HG03064 (cell line): Measurements from ENCODE around the gene PECR.
A peak's percentile ranks its signal among the peaks of the same experiment; 100 is the strongest.
"Not testable (repeated sequence)": the region's sequence is repeated elsewhere in the genome, so short reads cannot be mapped to it uniquely, and the experiment has no call there.

Experiments used
- ATAC-seq: cut with Tn5 transposase; IDR thresholded peaks from one replicate; pipeline ENCODE4 v1.9.1; 2021; ENCODE audit warnings: low read depth; ENCODE audit not compliant: unreplicated experiment

The PECR gene

GRCh38 chr2:216107320-216107719, 25.7 kb upstream of the PECR start:
- ATAC-seq: no peak

- ATAC-seq: no peak
Observed at GRCh38 chr2:216104691-216105090, 23.1 kb upstream of the PECR start.

- no peak for ATAC-seq
Observed at GRCh38 chr2:216103213-216103612, 21.6 kb upstream of the PECR start.

GRCh38 chr2:216101109-216101508, 19.5 kb upstream of the PECR start:
- no peak for ATAC-seq

DNA sequence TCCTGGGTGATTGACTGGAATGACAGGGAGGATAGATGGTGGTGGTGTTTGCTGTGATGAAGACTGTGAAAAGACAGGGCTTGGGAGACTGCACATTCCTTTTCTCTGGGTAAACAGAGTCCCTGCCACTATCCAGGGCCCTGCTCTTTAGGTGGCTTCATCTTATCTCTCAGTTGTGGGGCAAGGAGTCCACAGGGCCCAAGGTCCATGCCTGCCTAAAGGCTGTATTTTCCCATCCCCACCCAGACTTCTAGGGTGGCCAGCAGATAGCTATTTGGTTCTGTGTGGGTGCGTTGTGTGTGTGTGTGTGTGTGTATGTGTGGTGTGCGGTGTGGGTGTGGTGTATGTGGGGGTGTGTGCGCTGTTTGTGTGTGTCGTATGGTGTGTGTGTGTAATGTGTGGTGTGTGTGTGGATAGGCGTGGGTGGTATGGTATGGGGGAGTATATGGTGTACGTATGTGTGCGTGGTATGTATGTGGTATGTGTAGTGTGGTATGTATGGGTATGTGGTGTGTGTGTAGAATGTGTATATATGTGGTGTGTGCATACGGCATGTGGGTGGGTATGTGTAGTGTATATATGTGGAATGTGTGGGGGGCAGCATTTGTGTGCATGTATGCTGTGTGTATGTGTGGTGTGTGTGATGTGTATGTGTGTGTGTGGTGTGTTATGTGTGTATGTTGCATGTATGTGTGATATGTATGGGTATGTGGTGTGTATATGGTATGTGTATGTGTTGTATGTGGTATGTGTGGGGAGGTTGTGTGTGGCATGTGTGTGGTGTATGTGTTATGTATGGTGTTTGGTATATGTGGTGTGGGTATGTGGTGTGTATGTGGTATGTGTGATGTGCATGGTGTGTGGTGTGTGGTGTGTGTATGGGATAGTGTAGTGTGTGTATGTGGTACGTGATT, 17.1 kb upstream of the PECR start:
- no peak for ATAC-seq

GRCh38 chr2:216094701-216095100, 13.1 kb upstream of the PECR start:
- ATAC-seq: no peak

- ATAC-seq: no peak
Observed at GRCh38 chr2:216092646-216093045, 11.0 kb upstream of the PECR start.

- peak; percentile 77 for ATAC-seq
Observed at GRCh38 chr2:216090369-216090786, 8.8 kb upstream of the PECR start.

GRCh38 chr2:216086207-216086893, 4.7 kb upstream of the PECR start:
- ATAC-seq: no peak

DNA sequence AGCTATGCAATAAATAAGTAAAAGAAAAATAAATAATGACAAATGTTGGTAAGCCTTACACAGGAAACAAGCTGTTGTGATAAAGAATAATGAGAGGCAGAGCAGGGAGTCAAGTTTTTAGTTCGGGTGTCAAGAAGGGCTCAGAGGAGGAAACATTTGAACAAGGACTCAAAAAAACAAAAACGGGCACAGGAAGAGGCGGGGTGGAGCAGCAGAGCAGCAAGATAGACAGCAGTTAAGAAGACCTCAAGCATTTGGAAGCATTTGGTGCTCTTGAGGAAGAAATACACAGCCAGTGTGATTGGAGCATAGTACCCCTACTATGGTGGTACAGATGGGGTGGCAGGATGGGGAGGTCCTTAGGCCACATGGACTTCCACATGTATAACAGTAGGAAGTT, 2.9 kb upstream of the PECR start:
- no peak for ATAC-seq

DNA sequence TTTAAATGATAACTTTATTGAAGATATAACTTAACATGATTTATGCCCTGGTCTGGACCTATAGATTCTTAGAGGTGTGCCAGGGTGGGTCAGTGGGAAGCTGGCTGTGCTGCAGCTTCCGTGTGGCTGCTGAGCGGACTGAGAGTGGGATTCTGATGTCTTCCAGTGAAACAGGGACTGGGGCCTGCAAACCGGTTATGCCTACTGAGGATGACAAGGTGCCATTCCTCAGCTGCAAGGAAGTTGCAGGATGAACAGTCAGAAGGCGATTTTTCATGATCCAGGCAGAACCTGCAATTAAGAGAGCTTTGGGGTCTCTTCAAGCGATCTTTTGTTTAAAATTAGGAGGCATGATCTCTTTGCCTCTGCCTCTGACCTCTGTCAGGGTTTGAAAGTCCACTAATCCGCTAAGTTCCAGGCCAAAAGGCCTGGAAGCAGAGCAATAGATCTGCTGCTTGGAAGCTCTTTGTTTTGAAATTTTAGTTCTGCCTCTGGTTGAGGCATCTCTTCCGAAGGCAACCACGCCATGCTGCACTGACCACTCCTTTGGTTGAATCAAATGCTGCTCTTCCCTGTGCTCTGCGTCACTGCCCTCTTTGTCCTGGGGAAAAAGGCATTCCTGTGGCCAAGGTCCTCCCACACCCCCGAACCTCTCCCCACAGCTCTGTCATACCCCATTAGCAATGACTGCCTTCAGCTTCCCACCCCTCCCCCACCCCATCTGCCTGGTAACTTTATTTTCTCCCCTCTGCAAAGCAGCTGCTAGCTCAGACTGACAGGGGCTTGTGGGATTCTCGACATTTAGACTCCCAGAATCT, 2.1 kb upstream of the PECR start:
- no peak for ATAC-seq

- no peak for ATAC-seq
Observed at GRCh38 chr2:216082805-216083204, 1.2 kb upstream of the PECR start.

- ATAC-seq: peak; percentile 17
Observed at GRCh38 chr2:216082117-216082711, 605 bp upstream of the PECR start.

GRCh38 chr2:216081012-216081411, 597 bp downstream of the PECR start:
- ATAC-seq: no peak

DNA sequence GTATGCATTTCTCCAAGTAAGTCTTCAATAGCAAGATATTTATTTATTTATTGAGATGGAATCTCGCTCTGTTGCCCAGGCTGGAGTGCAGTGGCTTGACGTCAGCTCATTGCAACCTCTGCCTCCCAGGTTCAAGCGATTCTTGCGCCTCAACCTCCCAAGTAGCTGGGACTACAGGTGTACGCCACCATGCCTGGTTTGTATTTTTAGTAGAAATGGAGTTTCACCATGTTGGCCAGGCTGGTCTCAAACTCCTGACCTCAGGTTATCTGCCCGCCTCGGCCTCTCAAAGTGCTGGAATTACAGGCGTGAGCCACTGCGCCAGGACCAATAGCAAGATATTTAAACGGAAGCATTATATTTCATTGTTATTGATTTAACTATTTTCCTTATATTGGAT, 1.6 kb downstream of the PECR start:
- not testable (repeated sequence) for ATAC-seq

DNA sequence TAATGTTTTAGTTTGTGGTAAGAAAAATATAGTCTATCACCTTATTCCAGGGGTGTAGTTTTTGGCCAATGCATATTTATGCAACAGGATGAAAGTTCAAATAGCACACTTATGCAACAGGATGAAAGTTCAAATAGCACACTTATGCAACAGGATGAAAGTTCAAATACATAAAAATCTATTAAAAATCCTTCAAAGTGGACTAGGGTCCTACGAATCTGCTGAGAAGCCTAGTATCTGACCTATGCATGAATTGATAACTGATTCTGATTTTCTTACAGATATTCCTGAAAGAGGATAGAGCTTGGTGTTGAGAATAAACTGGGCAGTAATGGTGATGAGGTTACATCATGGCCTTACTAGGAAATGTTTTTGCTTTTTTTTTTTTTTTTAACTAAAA, 2.8 kb downstream of the PECR start:
- no peak for ATAC-seq

GRCh38 chr2:216075510-216076485, 5.8 kb downstream of the PECR start:
- ATAC-seq: no peak

GRCh38 chr2:216074794-216075193, 6.8 kb downstream of the PECR start:
- ATAC-seq: no peak

DNA sequence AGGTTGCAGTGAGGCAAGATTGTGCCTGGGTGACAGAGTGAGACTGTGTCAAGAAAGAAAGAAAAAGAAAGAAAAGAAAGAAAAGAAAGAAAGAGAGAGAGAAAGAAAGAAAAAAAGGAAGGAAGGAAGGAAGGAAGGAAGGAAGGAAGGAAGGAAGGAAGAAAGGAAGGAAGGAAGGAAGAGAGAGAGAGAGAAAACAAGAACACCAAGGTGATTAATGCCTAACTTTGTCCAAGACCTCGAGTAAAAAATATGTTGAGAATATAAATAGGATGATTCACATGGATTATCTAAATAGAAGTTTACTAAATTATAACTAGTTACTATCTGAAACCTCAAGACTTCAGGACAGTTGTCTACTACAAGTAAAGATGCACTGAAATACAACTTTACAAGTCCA, 7.2 kb downstream of the PECR start:
- ATAC-seq: no peak

DNA sequence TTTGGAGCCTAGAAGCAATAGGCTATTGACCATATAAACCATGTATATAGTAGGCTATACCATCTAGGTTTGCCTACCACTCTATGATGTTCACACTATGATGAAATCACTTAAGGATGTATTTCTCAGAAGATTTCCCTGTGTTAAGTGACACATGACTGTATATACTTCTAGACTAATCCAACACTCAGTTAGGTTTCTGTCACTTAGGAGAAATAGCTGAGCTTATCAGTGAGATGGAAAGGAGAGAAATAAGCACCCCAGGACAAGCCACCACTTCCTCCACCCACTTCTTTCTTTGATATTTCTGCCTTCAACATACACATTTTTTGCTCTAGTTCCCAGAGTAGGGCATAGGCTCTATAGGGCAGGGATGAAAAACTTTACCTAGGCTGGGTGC, 7.8 kb downstream of the PECR start:
- ATAC-seq: no peak
